Vagina (tissue), 2 donors: ENCODE measurements around the gene A4GALT. TPM values are rescaled to one million over a fixed set of nuclear protein-coding genes. Genes with fewer than 3 reads are reported as not detected.
"Not testable (repeated sequence)": the region's sequence is repeated elsewhere in the genome, so short reads cannot be mapped to it uniquely, and the experiment has no call there.

Source experiments
- DNase-seq, 2 donors: peaks; one replicate each; pipeline ENCODE4 v3.0.0-alpha.2; 2017; ENCODE audit errors: extremely low spot score in 2 of 2
- H3K27ac ChIP-seq: fragments of 200-600 bp; sonication (generic); one replicate; pipeline ENCODE4 v1.5.1; 2019
- H3K27me3 ChIP-seq: fragments of 200-600 bp; sonication (generic); one replicate; pipeline ENCODE4 v1.5.1; 2019
- H3K36me3 ChIP-seq, 2 donors: fragments of 200-600 bp; sonication (generic); one replicate each; pipeline ENCODE4 v1.5.1; 2017 to 2019
- H3K4me1 ChIP-seq: fragments of 200-600 bp; sonication (generic); one replicate; pipeline ENCODE4 v1.5.1; 2019
- H3K4me3 ChIP-seq, 2 donors: fragments of 200-600 bp; sonication (generic); 1 replicate in 1 of 2; 2 replicates in 1 of 2; pipeline ENCODE4 v1.5.1; 2016 to 2019
- H3K9me3 ChIP-seq: fragments of 200-600 bp; sonication (generic); one replicate; pipeline ENCODE4 v1.5.1; 2019
- CTCF ChIP-seq, 3 experiments: fragments of 450-650 bp in 2 of 3; fragments of 200-600 bp in 1 of 3; sonication (generic) in 1 of 3; IDR thresholded peaks; one replicate each; pipeline ENCODE4 v1.5.1; 2017 to 2019; ENCODE audit warnings: antibody characterized with exemption in 3 of 3, mild to moderate bottlenecking in 2 of 3, moderate library complexity in 2 of 3
- POLR2A ChIP-seq, 2 donors: fragments of 450-650 bp; IDR thresholded peaks; one replicate each; pipeline ENCODE4 v1.6.1; 2017; ENCODE audit warnings: antibody characterized with exemption in 2 of 2, mild to moderate bottlenecking in 2 of 2, moderate library complexity in 2 of 2
- POLR2AphosphoS5 ChIP-seq, 2 donors: sonication (generic); formaldehyde crosslinking; IDR thresholded peaks; one replicate each; pipeline ENCODE4 v1.9.0; 2017; ENCODE audit warnings: antibody characterized with exemption in 2 of 2, mild to moderate bottlenecking in 2 of 2, low read depth in 1 of 2; ENCODE audit not compliant: insufficient read depth in 1 of 2
- intact Hi-C: fragments of 100-400 bp; cut with DNase I; formaldehyde crosslinking; loops from one replicate; pipeline ENCODE4 v1.15.1; 2023
- total RNA-seq: library from RNA; depleted of rRNA; stranded (reverse); fragments of >200 nt; gene quantifications from one replicate; pipeline ENCODE4 v1.2.3, GENCODE V29; 2016

The A4GALT gene
- total RNA-seq, 1 donor from 2014 or later, result 35.6 TPM

GRCh38 chr22:42754658-42755057 lies 34.0 kb upstream of the A4GALT start:
- no peak for DNase-seq
- H3K36me3 ChIP-seq, result no peaks in the 10 kb centered on the region
- peaks cover 17% of the 10 kb centered on the region for H3K4me1 ChIP-seq
- TF ChIP-seq POLR2AphosphoS5 (IDR thresholded peaks at IDR 0.05; ENCODE audit: insufficient read depth in 1 of 2, low read depth in 1 of 2) (no peak), CTCF (IDR thresholded peaks at IDR 0.05) (no peak), POLR2A (IDR thresholded peaks at IDR 0.05) (no peak)
- H3K27me3 ChIP-seq, result no peaks in the 10 kb centered on the region
- intact Hi-C loops, result no loop called here
- H3K27ac ChIP-seq, result no peak overlapping the region
- H3K4me3 ChIP-seq, result no peak overlapping the region
- no peaks in the 10 kb centered on the region for H3K9me3 ChIP-seq

- Histone ChIP-seq H3K36me3 (no peaks in the 10 kb centered on the region), H3K27me3 (no peaks in the 10 kb centered on the region), H3K4me3 (no peak overlapping the region), H3K27ac (peak overlapping the region; percentile 70), H3K4me1 (peaks cover 27% of the 10 kb centered on the region), H3K9me3 (no peaks in the 10 kb centered on the region)
- intact Hi-C loops, result no loop called here
- no peak for DNase-seq
- TF ChIP-seq POLR2A (IDR thresholded peaks at IDR 0.05) (no peak), POLR2AphosphoS5 (IDR thresholded peaks at IDR 0.05; ENCODE audit: insufficient read depth in 1 of 2, low read depth in 1 of 2) (no peak), CTCF (IDR thresholded peaks at IDR 0.05) (no peak)
Measured at GRCh38 chr22:42752912-42753311, 32.2 kb upstream of the A4GALT start.

DNA sequence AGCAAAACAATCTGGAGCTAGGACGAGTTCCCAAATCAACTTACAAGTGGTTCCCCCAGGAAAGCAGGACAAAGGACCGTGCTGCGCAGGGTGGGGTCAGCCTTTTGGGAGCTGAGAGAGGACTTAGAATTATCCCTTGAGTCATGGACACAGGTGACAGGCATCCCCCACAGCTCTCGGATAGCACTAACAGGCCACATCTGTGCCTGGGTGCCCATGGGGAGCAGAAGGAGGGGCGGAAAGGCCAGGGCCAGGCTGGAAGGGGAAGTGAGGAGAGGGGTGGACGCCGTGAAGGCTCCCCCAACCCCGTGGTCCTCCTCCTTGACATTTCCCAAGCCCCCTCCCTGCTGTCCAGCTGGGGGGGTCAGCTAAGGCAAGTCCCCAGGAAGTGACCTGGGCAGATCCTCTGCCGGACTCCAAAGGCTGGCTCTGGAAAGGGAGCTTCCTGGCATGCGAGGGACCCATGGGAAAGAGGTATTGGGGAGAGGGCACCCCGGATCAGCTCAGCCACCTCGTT lies 31.6 kb upstream of the A4GALT start:
- DNase-seq, result no peak
- Histone ChIP-seq H3K4me3 (no peak overlapping the region), H3K36me3 (no peaks in the 10 kb centered on the region), H3K9me3 (no peaks in the 10 kb centered on the region), H3K27me3 (no peaks in the 10 kb centered on the region), H3K27ac (peak overlapping the region; percentile 70), H3K4me1 (peaks cover 27% of the 10 kb centered on the region)
- TF ChIP-seq POLR2AphosphoS5 (IDR thresholded peaks at IDR 0.05; ENCODE audit: insufficient read depth in 1 of 2, low read depth in 1 of 2) (no peak), CTCF (IDR thresholded peaks at IDR 0.05) (no peak), POLR2A (IDR thresholded peaks at IDR 0.05) (no peak)
- intact Hi-C loops, result no loop called here

DNA sequence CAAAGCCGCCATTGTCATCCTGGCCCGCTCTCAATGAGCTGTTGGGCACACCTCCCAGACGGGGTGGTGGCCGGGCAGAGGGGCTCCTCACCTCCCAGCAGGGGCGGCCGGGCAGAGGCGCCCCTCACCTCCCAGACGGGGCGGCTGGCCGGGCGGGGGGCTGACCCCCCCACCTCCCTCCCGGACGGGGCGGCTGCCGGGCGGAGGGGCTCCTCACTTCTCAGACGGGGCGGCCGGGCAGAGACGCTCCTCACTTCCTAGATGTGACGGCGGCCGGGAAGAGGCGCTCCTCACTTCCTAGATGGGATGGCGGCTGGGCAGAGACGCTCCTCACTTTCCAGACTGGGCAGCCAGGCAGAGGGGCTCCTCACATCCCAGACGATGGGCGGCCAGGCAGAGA lies 29.8 kb upstream of the A4GALT start:
- H3K9me3 ChIP-seq, H3K4me3 ChIP-seq, DNase-seq, intact Hi-C loops, H3K27ac ChIP-seq, H3K36me3 ChIP-seq, H3K27me3 ChIP-seq: not testable (repeated sequence)
- H3K4me1 ChIP-seq, result peaks cover 27% of the 10 kb centered on the region

DNA sequence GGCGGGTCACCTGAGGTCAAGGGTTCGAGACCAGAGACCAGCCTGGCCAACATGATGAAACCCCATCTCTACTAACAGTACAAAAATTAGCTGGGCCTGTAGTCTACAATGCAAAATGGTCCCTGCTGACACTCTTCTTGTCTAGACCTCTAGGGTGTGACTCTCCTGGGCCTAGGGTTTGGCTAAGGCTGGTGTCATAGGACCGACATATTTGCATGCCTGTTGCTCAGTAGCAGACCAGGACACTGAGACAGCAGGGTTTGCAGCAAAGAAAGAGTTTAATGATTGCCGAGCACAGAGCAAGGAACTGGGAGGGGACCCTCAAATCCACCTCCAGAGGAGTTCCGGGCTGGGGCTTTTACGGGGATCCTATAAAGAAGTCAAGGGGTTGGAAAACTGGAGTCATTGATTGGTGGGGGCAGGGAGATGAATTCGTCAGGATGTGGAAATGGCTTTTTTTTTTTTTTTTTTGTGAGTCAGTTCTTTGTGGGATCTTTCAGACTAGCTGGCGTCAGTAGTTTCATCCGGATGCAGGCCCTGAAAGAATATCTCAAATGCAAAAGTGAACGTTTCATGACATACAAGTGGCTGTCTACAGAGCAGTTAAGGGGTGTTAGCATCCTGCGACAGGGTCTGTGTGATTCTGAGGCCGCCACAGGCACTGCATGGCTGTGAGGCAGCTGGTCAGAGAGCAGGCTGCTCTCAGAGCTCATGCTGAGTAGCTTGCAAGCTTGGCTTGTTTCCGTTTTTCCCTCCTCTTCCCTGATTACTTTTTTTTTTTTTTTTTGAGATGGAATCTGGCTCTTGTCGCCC lies 27.2 kb upstream of the A4GALT start:
- H3K27me3 ChIP-seq, result no peaks in the 10 kb centered on the region
- DNase-seq, result no peak
- intact Hi-C loops, result no loop called here
- H3K36me3 ChIP-seq, result no peaks in the 10 kb centered on the region
- H3K4me3 ChIP-seq, result no peak overlapping the region
- peaks cover 52% of the 10 kb centered on the region for H3K4me1 ChIP-seq
- no peaks in the 10 kb centered on the region for H3K9me3 ChIP-seq
- H3K27ac ChIP-seq, result peak overlapping the region; percentile 44
- TF ChIP-seq POLR2AphosphoS5 (IDR thresholded peaks at IDR 0.05; ENCODE audit: insufficient read depth in 1 of 2, low read depth in 1 of 2) (peak in 1 of 2 donors; percentile 41), POLR2A (IDR thresholded peaks at IDR 0.05) (no peak), CTCF (IDR thresholded peaks at IDR 0.05) (no peak)
